Astrocyte (in vitro differentiated cells and primary cell): ENCODE measurements around the gene ARPP21. TPM values are rescaled to one million over a fixed set of nuclear protein-coding genes. Genes with fewer than 3 reads are reported as not detected.

Source experiments
- DNase-seq: peaks from one replicate; pipeline ENCODE4 v3.0.0-alpha.2; 2010; ENCODE audit warnings: low read depth
- FAIRE-seq: peaks from 2 replicates; lab custom pipeline; 2011; peaks lifted over from hg19 to GRCh38; lab: Jason Lieb, UNC
- H2AFZ ChIP-seq: 2 replicates; pipeline ENCODE4 v1.6.0; 2012; ENCODE audit warnings: low read depth, low read length, inconsistent platforms
- H3K27ac ChIP-seq: 2 replicates; pipeline ENCODE4 v1.5.1; 2011; ENCODE audit warnings: low read depth, low read length, inconsistent platforms
- H3K27me3 ChIP-seq: 2 replicates; pipeline ENCODE4 v1.6.0; 2011; ENCODE audit warnings: low read length, inconsistent platforms; ENCODE audit not compliant: insufficient read depth
- H3K36me3 ChIP-seq: 2 replicates; pipeline ENCODE4 v1.5.1; 2011; ENCODE audit warnings: low read length, inconsistent platforms; ENCODE audit not compliant: insufficient read depth
- H3K4me1 ChIP-seq: 2 replicates; pipeline ENCODE4 v1.5.1; 2011; ENCODE audit warnings: low read length, inconsistent platforms; ENCODE audit not compliant: insufficient read depth
- H3K4me2 ChIP-seq: 2 replicates; pipeline ENCODE4 v1.6.0; 2012; ENCODE audit warnings: low read length, inconsistent platforms
- H3K4me3 ChIP-seq: 2 replicates; pipeline ENCODE4 v1.5.1; 2011; ENCODE audit warnings: low read depth, mild to moderate bottlenecking, low read length, inconsistent platforms; ENCODE audit not compliant: insufficient read depth
- H3K79me2 ChIP-seq: 2 replicates; pipeline ENCODE4 v1.6.0; 2012; ENCODE audit warnings: mild to moderate bottlenecking, low read length, inconsistent platforms; ENCODE audit not compliant: insufficient read depth
- H3K9ac ChIP-seq: 2 replicates; pipeline ENCODE4 v1.6.0; 2012; ENCODE audit warnings: mild to moderate bottlenecking, low read length, inconsistent platforms
- H3K9me3 ChIP-seq: 2 replicates; pipeline ENCODE4 v1.5.1; 2012; ENCODE audit warnings: low read depth, mild to moderate bottlenecking, low read length, inconsistent platforms; ENCODE audit not compliant: insufficient read depth
- H4K20me1 ChIP-seq: 2 replicates; pipeline ENCODE4 v1.6.0; 2012; ENCODE audit warnings: low read length, inconsistent platforms; ENCODE audit not compliant: insufficient read depth
- H3K27ac Mint-ChIP-seq: one replicate; pipeline ENCODE4 v1.8.0; 2021; ENCODE audit warnings: mild to moderate bottlenecking, mixed read lengths; ENCODE audit not compliant: unreplicated experiment
- H3K27me3 Mint-ChIP-seq: one replicate; pipeline ENCODE4 v1.8.0; 2021; ENCODE audit warnings: low read depth, mixed read lengths; ENCODE audit not compliant: unreplicated experiment
- H3K36me3 Mint-ChIP-seq: one replicate; pipeline ENCODE4 v1.8.0; 2021; ENCODE audit warnings: low read depth, mixed read lengths; ENCODE audit not compliant: unreplicated experiment
- H3K4me1 Mint-ChIP-seq: one replicate; pipeline ENCODE4 v1.8.0; 2021; ENCODE audit warnings: low read depth, mixed read lengths; ENCODE audit not compliant: unreplicated experiment
- H3K4me3 Mint-ChIP-seq: one replicate; pipeline ENCODE4 v1.8.0; 2021; ENCODE audit warnings: mild to moderate bottlenecking, moderate library complexity, mixed read lengths; ENCODE audit not compliant: unreplicated experiment
- H3K9me3 Mint-ChIP-seq: one replicate; pipeline ENCODE4 v1.8.0; 2021; ENCODE audit warnings: mild to moderate bottlenecking, mixed read lengths; ENCODE audit not compliant: unreplicated experiment
- CTCF ChIP-seq: IDR thresholded peaks from 2 replicates; pipeline ENCODE4 v1.5.1; 2011; ENCODE audit warnings: low read depth, mild to moderate bottlenecking, inconsistent platforms, low read length, moderate library complexity; ENCODE audit not compliant: insufficient read depth
- EZH2 ChIP-seq: IDR thresholded peaks from 2 replicates; pipeline ENCODE4 v1.6.1; 2012; ENCODE audit warnings: mild to moderate bottlenecking, low read length, inconsistent platforms; ENCODE audit not compliant: insufficient read depth
- total RNA-seq: library from RNA; stranded (reverse); gene quantifications from 2 replicates; pipeline ENCODE4 v1.2.1, GENCODE V29; 2021

The ARPP21 gene
- total RNA-seq, 1 donor from 2014 or later, result 0.45 TPM

GRCh38 chr3:35718921-35719320, 79.6 kb downstream of the ARPP21 start:
- Histone ChIP-seq H4K20me1 (no peaks in the 10 kb centered on the region), H3K27me3 (no peaks in the 10 kb centered on the region), H3K4me3 (no peak overlapping the region), H3K4me2 (no peak overlapping the region), H2AFZ (no peak overlapping the region), H3K9me3 (no peaks in the 10 kb centered on the region), H3K27ac (no peak overlapping the region), H3K36me3 (no peaks in the 10 kb centered on the region), H3K79me2 (no peaks in the 10 kb centered on the region), H3K4me1 (no peaks in the 10 kb centered on the region), H3K9ac (no peak overlapping the region)
- Mint-ChIP-seq H3K9me3 (no peaks in the 10 kb centered on the region), H3K4me1 (no peaks in the 10 kb centered on the region), H3K27ac (no peak overlapping the region), H3K27me3 (peaks cover 5% of the 10 kb centered on the region), H3K36me3 (no peaks in the 10 kb centered on the region), H3K4me3 (no peak overlapping the region)
- TF ChIP-seq CTCF, result no peak
- TF ChIP-seq EZH2, result no peak
- no peak for DNase-seq
- FAIRE-seq, result no peak

- H3K27ac Mint-ChIP-seq, result no peak overlapping the region
- H3K4me3 Mint-ChIP-seq, result no peak overlapping the region
- Histone ChIP-seq H3K36me3 (no peaks in the 10 kb centered on the region), H3K79me2 (no peaks in the 10 kb centered on the region), H4K20me1 (no peaks in the 10 kb centered on the region), H3K4me3 (no peak overlapping the region), H3K4me2 (no peak overlapping the region), H3K27me3 (no peaks in the 10 kb centered on the region), H3K9ac (no peak overlapping the region), H3K9me3 (no peaks in the 10 kb centered on the region), H2AFZ (no peak overlapping the region), H3K27ac (no peak overlapping the region), H3K4me1 (no peaks in the 10 kb centered on the region)
- H3K27me3 Mint-ChIP-seq, result peaks cover 18% of the 10 kb centered on the region
- no peaks in the 10 kb centered on the region for H3K9me3 Mint-ChIP-seq
- H3K4me1 Mint-ChIP-seq, result no peaks in the 10 kb centered on the region
- no peaks in the 10 kb centered on the region for H3K36me3 Mint-ChIP-seq
- no peak for FAIRE-seq
- TF ChIP-seq EZH2, result no peak
- no peak for TF ChIP-seq CTCF
- DNase-seq, result peak; percentile 10
Observed at GRCh38 chr3:35721628-35722027, 82.3 kb downstream of the ARPP21 start.

GRCh38 chr3:35722902-35723301, 83.6 kb downstream of the ARPP21 start:
- Mint-ChIP-seq H3K27ac (no peak overlapping the region), H3K27me3 (peaks cover 19% of the 10 kb centered on the region)
- FAIRE-seq, result no peak

More at GRCh38 chr3:35722902-35723301, 83.6 kb downstream of the ARPP21 start:
- Histone ChIP-seq H3K9me3 (no peaks in the 10 kb centered on the region), H3K4me2 (no peak overlapping the region), H3K27ac (no peak overlapping the region), H3K27me3 (no peaks in the 10 kb centered on the region), H3K36me3 (no peaks in the 10 kb centered on the region), H3K4me1 (no peaks in the 10 kb centered on the region), H2AFZ (no peak overlapping the region), H3K79me2 (no peaks in the 10 kb centered on the region), H3K9ac (no peak overlapping the region), H3K4me3 (no peak overlapping the region), H4K20me1 (no peaks in the 10 kb centered on the region)
- H3K4me3 Mint-ChIP-seq, result no peak overlapping the region
- no peak for DNase-seq
- no peaks in the 10 kb centered on the region for H3K4me1 Mint-ChIP-seq
- no peaks in the 10 kb centered on the region for H3K36me3 Mint-ChIP-seq
- H3K9me3 Mint-ChIP-seq, result no peaks in the 10 kb centered on the region
- TF ChIP-seq EZH2, result no peak
- TF ChIP-seq CTCF, result no peak
